Astrocyte of the hippocampus (primary cell): ENCODE results near the gene COL20A1.
"Not testable (repeated sequence)": the region's sequence is repeated elsewhere in the genome, so short reads cannot be mapped to it uniquely, and the experiment has no call there.

Source experiments
- DNase-seq: peaks from one replicate; pipeline ENCODE4 v3.0.0; 2011; ENCODE audit warnings: low read depth, low spot score

Gene COL20A1

DNA sequence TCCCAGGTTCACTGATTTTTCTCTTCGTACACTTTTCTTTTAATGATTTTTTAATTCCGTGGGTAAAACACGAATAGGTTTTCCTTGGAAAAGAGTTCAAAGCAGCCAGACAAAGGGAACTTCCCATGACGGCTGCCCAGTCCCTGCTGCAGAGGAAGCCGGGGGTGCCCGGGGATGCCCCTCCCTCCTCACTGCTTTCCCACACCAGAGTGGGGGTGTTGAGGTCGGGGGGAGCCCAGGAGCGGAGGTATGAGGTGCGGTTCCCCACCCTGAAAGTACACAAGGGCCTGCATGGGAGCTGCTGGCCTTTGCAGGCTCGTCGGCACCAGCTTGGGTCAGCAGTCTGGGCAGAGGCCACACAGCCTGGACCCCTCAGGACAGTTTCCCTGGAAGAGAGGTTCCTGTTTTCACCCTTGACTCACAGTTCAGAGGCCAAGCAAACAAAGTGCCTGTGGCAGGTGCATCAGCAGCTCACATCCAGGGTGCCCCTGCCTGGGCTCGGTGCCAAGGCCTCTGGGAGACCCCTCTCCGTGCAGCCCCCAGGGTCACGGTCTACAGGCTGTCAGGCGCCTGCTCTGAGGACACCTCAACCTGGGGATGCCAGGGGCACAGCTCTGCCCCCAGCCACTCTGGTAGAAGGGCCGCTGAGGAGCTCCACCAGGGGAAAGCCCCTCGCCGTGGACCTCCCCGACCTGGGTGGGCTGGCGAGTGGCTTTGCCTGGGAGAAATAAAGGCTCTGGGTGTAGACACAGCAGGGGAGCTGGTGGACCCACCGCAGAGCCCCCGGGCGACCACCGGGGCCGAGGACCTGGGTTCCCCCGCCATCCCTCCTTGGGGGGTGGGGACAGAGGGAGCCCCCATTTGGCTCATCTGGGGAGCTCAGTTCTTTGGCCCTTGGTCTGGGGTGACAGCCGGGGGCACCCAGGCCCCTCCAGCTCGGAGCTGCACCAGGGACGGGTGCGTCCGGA, 83.6 kb downstream of the COL20A1 start:
- no peak for DNase-seq

DNA sequence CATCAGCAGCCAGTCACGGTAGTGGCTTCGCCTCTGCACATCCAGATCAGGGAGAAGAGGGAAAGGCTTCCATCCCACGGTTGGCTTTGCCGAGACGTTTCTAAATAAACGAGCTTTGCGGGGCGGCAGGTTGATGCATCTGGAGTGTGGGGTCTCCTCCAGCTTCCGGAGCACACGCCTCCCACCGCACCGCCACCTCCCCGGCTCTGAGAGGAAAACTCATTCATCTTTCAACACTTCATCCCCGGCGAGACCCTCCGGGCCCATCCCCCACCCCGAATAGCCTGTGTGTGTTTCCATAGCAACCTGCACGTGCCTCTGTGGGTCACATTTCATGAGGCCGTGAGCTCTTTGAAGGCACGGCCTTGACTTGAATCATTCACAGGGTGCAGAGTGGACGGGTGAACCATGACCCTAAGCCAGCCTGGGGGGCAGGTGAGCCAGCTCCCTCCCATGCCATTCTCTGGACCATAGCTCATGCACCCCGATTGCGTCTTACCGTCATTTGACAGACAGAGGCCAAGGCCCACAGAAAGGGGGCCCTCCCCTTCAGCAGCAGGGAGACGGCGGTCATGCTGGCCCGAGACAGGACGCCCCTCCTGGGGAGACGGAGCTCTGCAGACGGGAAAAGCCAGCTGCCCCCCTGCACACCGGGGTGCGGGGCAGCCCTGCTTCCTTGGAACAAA, 84.4 kb downstream of the COL20A1 start:
- DNase-seq = no peak

DNA sequence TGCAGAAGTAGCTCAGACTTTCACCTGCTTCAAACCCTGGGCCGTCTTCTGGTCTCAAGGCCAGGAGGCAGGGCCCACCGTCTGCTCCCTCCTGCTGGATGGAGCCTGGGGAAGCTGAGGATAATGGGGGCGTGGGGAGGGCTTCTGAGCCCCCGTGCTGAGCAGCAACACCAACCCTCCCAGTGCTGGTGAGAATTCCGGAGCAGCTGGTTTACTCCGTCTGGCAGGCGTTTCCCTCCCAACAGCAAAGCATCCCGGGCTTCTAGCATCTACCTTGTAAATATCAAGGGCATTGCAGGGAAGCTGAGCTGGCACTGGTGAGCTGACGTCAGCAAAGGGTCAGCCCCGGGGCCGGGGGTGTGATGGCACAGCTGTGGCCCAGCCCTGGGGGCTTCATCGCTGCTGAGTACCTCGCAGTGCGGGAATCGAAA, 85.0 kb downstream of the COL20A1 start:
- DNase-seq = no peak

DNA sequence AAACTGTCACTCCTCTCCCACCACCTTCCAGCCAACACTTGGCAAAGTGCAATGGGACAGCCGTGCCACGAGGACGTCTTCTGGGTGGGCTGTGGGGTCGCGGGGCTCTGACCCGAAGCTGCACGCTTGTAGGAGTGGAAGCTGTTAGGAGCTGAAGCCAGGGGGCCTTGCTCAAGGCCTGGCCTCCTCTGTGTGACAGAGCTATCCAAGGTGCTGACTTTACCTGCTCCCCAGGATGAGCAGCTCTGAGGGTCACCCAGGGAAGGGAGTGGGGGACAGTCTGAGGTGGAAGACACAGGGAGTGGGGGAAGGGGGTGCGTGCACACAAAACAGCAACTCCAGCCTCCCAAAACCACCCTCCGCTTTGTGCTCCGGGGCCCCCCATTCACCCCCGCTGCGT, 85.6 kb downstream of the COL20A1 start:
- DNase-seq = no peak

DNA sequence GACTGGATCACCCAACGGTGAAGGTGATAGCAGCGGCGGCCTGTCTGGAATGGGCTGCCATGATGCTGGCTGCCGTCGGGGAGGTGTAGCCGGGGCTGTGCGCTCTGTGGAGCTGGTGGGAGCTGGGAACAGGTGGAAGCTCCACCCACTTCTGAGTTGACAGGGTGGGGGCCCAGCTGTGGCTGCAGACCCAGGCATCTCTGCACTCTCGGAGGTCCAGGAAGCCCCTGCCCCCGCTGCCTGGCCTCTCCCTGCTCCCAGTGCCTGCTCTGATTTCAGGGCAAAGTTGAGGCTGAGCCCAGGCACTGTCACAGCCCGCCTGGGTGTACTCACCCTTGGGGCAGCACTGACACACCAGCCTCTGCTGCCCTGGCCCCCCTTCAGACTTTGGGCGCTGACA, 86.3 kb downstream of the COL20A1 start:
- DNase-seq = no peak

DNA sequence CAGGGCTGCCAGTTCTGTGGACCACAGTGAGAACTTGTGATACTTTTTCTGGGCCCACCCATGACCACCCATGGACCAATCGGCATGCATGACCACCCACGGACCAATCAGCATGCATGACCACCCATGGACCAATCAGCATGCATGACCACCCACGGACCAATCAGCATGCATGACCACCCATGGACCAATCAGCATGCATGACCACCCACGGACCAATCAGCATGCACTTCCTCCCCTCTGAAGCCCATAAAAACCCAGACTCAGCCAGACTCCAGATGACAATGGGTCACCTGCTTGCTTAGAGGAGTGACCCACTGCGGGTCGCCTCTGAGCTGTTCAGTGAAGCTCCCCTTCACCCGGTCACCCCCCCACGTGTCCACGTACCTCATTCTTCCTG, 86.9 kb downstream of the COL20A1 start:
- DNase-seq = not testable (repeated sequence)

DNA sequence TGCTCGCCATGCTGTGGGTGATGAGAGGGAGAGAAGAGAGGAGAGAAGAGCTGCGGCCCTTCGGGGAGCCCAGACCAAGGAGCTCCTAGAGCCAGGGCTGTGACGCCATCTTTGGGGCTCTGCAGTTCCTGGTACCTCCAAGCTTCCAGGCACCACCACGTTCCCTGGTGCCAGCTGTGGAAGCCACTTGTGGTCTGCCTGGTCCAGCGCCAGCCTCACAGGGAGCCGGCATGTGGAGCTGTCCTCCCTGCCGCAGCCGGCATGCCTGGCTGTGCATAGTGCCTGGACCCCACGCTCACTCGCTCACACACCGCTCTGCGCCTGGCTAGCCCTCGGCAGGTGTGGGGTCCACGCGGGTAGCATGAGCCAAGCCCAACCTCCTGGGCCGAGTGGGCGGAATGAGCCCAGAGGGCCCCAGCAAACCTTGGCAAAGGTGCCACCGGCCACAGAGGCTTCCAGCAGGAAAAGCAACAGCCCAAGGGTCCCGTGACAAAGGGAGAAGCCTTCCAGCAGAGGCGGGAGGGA, 87.4 kb downstream of the COL20A1 start:
- no peak for DNase-seq

DNA sequence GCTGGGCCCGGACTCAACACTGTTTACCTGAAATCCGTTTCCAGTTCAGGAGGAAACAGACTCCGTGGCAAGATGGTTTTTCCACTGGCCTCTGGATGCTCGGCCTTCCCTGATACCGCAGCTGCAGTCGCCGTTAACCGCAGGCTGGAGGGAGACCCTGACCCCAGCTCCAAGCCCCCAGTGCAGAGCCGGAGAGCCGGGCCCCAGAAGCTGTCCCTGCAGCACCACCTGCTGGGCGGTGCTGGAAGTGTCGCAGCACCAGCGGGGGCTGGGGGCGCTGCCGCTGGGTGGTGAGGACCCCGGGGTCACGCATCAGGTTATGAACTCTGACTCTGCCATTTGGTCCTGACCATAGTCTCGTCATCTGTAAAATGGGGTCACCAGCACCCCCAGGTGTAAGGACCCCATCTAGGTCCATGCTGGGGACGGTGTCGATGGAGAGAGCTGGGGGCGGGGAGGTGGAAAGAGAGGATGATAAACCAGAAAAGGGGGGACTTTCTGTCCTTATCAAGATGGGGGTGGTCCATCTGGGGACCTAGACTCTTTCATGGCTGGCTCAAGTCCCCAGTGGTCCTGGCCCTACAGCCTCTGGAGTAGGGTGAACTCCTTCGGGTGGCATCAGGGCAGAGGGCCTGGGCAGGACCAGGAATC, 88.9 kb downstream of the COL20A1 start:
- peak; percentile 34 for DNase-seq

DNA sequence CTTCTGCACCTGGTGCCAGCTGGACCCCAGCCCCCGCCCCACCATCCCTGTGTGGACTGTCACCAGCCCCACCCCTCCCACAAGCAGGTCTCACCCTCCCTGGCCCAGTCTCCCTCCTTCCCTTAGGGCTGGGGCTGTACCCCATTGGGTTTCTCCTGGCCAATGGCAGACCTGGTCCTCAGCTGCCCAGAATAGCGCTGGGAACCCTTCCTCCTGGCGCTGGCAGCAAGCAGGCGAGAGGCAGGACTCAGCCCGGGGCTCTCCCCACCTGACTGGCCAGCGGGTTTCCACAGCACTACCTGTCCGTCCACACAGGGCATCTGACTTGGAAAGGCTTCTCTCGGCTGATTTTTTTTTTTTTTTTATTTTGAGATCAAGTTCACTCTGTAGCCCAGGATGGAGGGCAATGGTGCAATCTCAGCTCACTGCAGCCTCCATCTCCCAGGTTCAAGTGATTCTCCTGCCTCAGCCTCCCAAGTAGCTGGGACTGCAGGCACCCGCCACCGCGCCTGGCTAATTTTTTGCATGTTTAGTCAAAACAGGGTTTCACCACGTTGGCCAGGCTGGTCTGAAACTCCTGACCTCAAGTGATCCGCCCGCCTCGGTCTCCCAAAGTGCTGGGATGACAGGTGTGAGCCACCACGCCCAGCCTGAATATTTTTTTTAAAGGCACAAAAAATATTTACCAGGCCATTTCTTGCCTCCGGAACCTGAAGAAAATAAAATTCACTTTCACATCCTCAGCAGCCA, 89.7 kb downstream of the COL20A1 start:
- no peak for DNase-seq

DNA sequence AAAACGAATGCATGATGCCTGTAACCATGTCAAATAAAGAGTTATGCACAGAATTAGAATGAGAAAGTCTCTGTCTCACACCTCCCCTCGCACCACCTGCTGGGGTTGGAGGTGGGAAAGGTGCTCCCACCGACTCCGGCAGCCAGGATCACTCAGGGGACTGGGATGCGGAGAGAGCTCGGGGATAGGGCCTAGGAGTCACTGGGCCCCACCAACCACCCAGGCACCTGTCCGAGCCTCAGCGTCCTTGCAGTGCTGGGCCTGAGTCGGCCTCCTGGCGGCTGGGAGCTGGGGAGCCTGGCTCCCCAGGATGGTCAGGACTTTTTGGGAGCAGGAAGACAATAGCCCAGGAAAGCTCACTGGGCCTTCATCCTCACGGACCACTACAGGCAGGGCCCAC, 90.6 kb downstream of the COL20A1 start:
- no peak for DNase-seq

DNA sequence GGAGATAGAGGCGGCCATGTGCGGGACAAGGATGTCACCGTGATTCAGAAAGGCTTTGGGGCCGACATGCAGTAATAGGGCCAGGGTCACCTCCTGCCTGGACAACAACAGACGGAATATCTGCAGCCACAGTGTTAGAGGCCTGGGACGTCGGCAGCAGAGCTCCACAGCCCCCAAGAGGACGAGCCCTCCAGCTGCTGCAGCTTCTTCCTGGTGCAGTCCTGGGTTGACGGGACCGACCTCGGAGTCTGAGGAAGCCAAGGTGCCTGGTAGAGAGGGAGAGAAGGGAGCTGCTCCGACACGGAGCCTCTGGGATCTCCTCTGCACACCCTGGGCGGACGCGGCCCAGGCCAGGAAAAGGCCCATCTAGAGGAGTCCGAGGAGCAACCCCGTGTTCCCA, 91.3 kb downstream of the COL20A1 start:
- no peak for DNase-seq
